Measurements from ENCODE around the gene NVL. TPM values are rescaled to one million over a fixed set of nuclear protein-coding genes. Genes with fewer than 3 reads are reported as not detected.

The NVL gene
- total and polyA plus RNA-seq, 2 of the 4 experiments (the other 2 are of a cell fraction), result 16.5 to 18.4 TPM

GRCh38 chr1:224267925-224268324 is 62.0 kb downstream of the NVL start:
- Histone ChIP-seq H2AK9ac (replicated peaks; ENCODE audit: low read depth, low read length, poor library complexity) (no peak overlapping the region), H3K27ac (ENCODE audit: insufficient read depth, low read length) (no peak overlapping the region), H2BK15ac (ENCODE audit: low read depth, low read length) (no peak overlapping the region), H4K5ac (ENCODE audit: low read depth, low read length) (no peak overlapping the region), H3K36me3 (ENCODE audit: control insufficient read depth, insufficient read depth, low read length) (peaks cover 16% of the 10 kb centered on the region), H2BK5ac (ENCODE audit: low read depth, low read length, poor library complexity, severe bottlenecking) (no peak overlapping the region), H3K23ac (ENCODE audit: low read depth, low read length) (no peak overlapping the region), H2AK5ac (ENCODE audit: low read depth, low read length) (no peak overlapping the region), H3K9me3 (ENCODE audit: control insufficient read depth, insufficient read depth, low read length) (no peaks in the 10 kb centered on the region), H4K91ac (ENCODE audit: insufficient read depth, low read depth, low read length) (no peak overlapping the region), H3K18ac (ENCODE audit: low read depth, low read length) (no peak overlapping the region), H3K4ac (ENCODE audit: low read depth, low read length) (no peak overlapping the region), H3K4me3 (ENCODE audit: insufficient read depth, low read depth, low read length) (no peak overlapping the region), H2BK120ac (ENCODE audit: low read depth, low read length) (no peak overlapping the region), H3K9me1 (ENCODE audit: insufficient read depth, low read length) (peaks cover 3% of the 10 kb centered on the region; the same call in 1 of the 2 replicates), H3K14ac (replicated peaks; ENCODE audit: low read depth, low read length) (no peak overlapping the region), H3K4me2 (ENCODE audit: low read depth, low read length) (no peak overlapping the region), H3K56ac (ENCODE audit: extremely low read depth, insufficient read depth, low read length) (no peak overlapping the region), H2BK20ac (ENCODE audit: low read depth, low read length) (no peak overlapping the region), H3K79me1 (ENCODE audit: low read depth in 1 of 2, low read length in 2 of 2) (no peaks in the 10 kb centered on the region; a peak in 1 of 4 replicates), H3K27me3 (ENCODE audit: control insufficient read depth, insufficient read depth, low read length) (no peaks in the 10 kb centered on the region), H3K4me1 (ENCODE audit: control insufficient read depth, insufficient read depth, low read length) (no peaks in the 10 kb centered on the region), H3K9ac (ENCODE audit: low read depth, low read length) (no peak overlapping the region), H4K20me1 (ENCODE audit: insufficient read depth, low read length) (no peaks in the 10 kb centered on the region), H4K8ac (ENCODE audit: low read depth in 2 of 2, low read length in 2 of 2) (no peak overlapping the region), H2AFZ (replicated peaks; ENCODE audit: low read length, poor library complexity) (no peak overlapping the region)
- in situ Hi-C loops (cut with MboI; ENCODE audit: low sequenced_read_pairs), result no loop called here
- dilution Hi-C loops (cut with HindIII; ENCODE audit: low sequenced_read_pairs, unreplicated experiment), result no loop called here
- DNase-seq (no peak), ATAC-seq (ENCODE audit: low read depth) (no peak)
- intact Hi-C loops (cut with micrococcal nuclease), result no loop called here
- CTCF ChIA-PET, result no interaction called here
- no TSS peak for BruUV-seq (replicated peaks)
- POLR2A ChIA-PET (ENCODE audit: unreplicated experiment), result no interaction called here
- no peak for TF ChIP-seq MAZ (IDR thresholded peaks at IDR 0.05; ENCODE audit: borderline replicate concordance, low read depth, low read length)
- no peak for TF ChIP-seq MXI1 (IDR thresholded peaks at IDR 0.05; ENCODE audit: borderline replicate concordance, low read depth, low read length)
- no peak for TF ChIP-seq RCOR1 (IDR thresholded peaks at IDR 0.05; ENCODE audit: insufficient replicate concordance, low read length)
- no peak for TF ChIP-seq FOS (IDR thresholded peaks at IDR 0.05; ENCODE audit: low read depth, low read length)
- no peak for TF ChIP-seq CEBPB (IDR thresholded peaks at IDR 0.05; ENCODE audit: low read depth, low read length)
- no peak for TF ChIP-seq RFX5 (IDR thresholded peaks at IDR 0.05; ENCODE audit: low read depth, low read length)
- TF ChIP-seq USF2 (IDR thresholded peaks at IDR 0.05; ENCODE audit: low read depth, low read length), result no peak
- TF ChIP-seq, protein P1, sequence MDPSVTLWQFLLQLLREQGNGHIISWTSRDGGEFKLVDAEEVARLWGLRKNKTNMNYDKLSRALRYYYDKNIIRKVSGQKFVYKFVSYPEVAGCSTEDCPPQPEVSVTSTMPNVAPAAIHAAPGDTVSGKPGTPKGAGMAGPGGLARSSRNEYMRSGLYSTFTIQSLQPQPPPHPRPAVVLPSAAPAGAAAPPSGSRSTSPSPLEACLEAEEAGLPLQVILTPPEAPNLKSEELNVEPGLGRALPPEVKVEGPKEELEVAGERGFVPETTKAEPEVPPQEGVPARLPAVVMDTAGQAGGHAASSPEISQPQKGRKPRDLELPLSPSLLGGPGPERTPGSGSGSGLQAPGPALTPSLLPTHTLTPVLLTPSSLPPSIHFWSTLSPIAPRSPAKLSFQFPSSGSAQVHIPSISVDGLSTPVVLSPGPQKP (IDR thresholded peaks at IDR 0.05; ENCODE audit: borderline replicate concordance, low read depth, low read length), result no peak
- TF ChIP-seq BHLHE40 (IDR thresholded peaks at IDR 0.05; ENCODE audit: low read depth, low read length), result no peak
- no peak for TF ChIP-seq CHD1 (IDR thresholded peaks at IDR 0.05; ENCODE audit: low read depth, low read length)
- no peak for TF ChIP-seq CTCF (conservative IDR thresholded peaks at IDR 0.05; ENCODE audit: low read depth, low read length)
- no peak for TF ChIP-seq NFE2L2 (IDR thresholded peaks at IDR 0.05; ENCODE audit: low read depth, low read length)
- TF ChIP-seq POLR2A (IDR thresholded peaks at IDR 0.05; ENCODE audit: low read depth, low read length), result no peak
- TF ChIP-seq SMC3 (IDR thresholded peaks at IDR 0.05; ENCODE audit: low read depth, low read length), result no peak
- TF ChIP-seq MAFK (IDR thresholded peaks at IDR 0.05; ENCODE audit: low read depth, low read length), result no peak
- TF ChIP-seq RAD21 (IDR thresholded peaks at IDR 0.05; ENCODE audit: low read length), result no peak
- 94% methylated on average over 2 of the region's 4 CpGs; no CpG with 5 or more reads in 1 of the 2 experiments for WGBS, 2 experiments (ENCODE audit: extremely low coverage in 2 of 2, insufficient read length in 1 of 2)

Data from IMR-90 (cell line).